ENCODE measurements around the gene PIK3CB. TPM values are rescaled to one million over a fixed set of nuclear protein-coding genes. Genes with fewer than 3 reads are reported as not detected.

PIK3CB gene
- total and polyA plus RNA-seq, 4 donors = 4.7 to 15.9 (median 11.1) TPM

DNA sequence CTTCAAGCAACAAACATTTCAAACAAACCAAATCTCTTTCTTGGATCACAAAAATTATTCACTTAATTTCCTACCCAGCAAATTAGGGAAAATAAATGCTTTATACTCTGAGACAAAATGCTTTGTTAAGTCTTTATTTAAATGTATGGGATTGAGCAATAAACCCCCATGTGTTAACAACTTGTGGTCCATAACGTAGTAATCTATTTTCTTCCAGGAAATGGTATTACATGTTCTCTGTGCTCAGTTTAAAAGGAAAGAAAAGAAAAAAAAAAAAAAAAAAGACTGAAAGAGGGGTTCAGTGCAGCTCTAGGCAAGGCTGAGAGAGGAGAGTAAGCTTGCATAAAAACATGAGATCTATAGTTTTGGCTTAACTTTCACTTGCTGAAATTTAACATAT, 102.3 kb downstream of the PIK3CB start:
- Histone ChIP-seq H3K27me3 (ENCODE audit: control insufficient read depth in 4 of 4, insufficient read depth in 4 of 4, low read length in 3 of 4) (no peaks in the 10 kb centered on the region), H3K9ac (ENCODE audit: low read depth in 1 of 2, low read length in 2 of 2) (no peak overlapping the region), H3K4me1 (ENCODE audit: control insufficient read depth in 4 of 4, insufficient read depth in 4 of 4, low read length in 3 of 4) (no peaks in the 10 kb centered on the region), H3K4me3 (ENCODE audit: low read depth in 1 of 3, low read length in 3 of 3) (no peak overlapping the region), H3K9me3 (ENCODE audit: control insufficient read depth in 4 of 4, low read length in 3 of 4) (no peaks in the 10 kb centered on the region), H3K27ac (ENCODE audit: low read depth in 1 of 2, low read length in 2 of 2) (no peak overlapping the region), H3K36me3 (ENCODE audit: control insufficient read depth in 4 of 4, insufficient read depth in 3 of 4, low read depth in 1 of 4, low read length in 3 of 4) (peaks cover 0 to 3% (median under 1%) of the 10 kb centered on the region in 4 donors)
- 78% methylated on average over 1 of the region's 1 CpG for WGBS
- DNase-seq (ENCODE audit: low spot score) = no peak
- TF ChIP-seq SP1 (IDR thresholded peaks at IDR 0.05) (no peak), GABPA (IDR thresholded peaks at IDR 0.05 in 1 of 2, conservative IDR thresholded peaks at IDR 0.05 in 1 of 2) (no peak), YY1 (IDR thresholded peaks at IDR 0.05) (no peak), RXRA (IDR thresholded peaks at IDR 0.05) (no peak), JUND (IDR thresholded peaks at IDR 0.05) (no peak), FOXA1 (IDR thresholded peaks at IDR 0.05) (no peak), HNF4G (IDR thresholded peaks at IDR 0.05) (no peak), EGR1 (IDR thresholded peaks at IDR 0.05; ENCODE audit: low read depth in 2 of 2) (no peak), FOXA2 (IDR thresholded peaks at IDR 0.05) (no peak), HNF4A (conservative IDR thresholded peaks at IDR 0.05) (no peak), RAD21 (IDR thresholded peaks at IDR 0.05) (no peak)
- TF ChIP-seq, protein P1, sequence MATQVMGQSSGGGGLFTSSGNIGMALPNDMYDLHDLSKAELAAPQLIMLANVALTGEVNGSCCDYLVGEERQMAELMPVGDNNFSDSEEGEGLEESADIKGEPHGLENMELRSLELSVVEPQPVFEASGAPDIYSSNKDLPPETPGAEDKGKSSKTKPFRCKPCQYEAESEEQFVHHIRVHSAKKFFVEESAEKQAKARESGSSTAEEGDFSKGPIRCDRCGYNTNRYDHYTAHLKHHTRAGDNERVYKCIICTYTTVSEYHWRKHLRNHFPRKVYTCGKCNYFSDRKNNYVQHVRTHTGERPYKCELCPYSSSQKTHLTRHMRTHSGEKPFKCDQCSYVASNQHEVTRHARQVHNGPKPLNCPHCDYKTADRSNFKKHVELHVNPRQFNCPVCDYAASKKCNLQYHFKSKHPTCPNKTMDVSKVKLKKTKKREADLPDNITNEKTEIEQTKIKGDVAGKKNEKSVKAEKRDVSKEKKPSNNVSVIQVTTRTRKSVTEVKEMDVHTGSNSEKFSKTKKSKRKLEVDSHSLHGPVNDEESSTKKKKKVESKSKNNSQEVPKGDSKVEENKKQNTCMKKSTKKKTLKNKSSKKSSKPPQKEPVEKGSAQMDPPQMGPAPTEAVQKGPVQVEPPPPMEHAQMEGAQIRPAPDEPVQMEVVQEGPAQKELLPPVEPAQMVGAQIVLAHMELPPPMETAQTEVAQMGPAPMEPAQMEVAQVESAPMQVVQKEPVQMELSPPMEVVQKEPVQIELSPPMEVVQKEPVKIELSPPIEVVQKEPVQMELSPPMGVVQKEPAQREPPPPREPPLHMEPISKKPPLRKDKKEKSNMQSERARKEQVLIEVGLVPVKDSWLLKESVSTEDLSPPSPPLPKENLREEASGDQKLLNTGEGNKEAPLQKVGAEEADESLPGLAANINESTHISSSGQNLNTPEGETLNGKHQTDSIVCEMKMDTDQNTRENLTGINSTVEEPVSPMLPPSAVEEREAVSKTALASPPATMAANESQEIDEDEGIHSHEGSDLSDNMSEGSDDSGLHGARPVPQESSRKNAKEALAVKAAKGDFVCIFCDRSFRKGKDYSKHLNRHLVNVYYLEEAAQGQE (IDR thresholded peaks at IDR 0.05) = no peak
- TF ChIP-seq, protein P2, sequence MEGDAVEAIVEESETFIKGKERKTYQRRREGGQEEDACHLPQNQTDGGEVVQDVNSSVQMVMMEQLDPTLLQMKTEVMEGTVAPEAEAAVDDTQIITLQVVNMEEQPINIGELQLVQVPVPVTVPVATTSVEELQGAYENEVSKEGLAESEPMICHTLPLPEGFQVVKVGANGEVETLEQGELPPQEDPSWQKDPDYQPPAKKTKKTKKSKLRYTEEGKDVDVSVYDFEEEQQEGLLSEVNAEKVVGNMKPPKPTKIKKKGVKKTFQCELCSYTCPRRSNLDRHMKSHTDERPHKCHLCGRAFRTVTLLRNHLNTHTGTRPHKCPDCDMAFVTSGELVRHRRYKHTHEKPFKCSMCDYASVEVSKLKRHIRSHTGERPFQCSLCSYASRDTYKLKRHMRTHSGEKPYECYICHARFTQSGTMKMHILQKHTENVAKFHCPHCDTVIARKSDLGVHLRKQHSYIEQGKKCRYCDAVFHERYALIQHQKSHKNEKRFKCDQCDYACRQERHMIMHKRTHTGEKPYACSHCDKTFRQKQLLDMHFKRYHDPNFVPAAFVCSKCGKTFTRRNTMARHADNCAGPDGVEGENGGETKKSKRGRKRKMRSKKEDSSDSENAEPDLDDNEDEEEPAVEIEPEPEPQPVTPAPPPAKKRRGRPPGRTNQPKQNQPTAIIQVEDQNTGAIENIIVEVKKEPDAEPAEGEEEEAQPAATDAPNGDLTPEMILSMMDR (IDR thresholded peaks at IDR 0.05; ENCODE audit: low read depth, low read length, missing input control) = no peak
- TF ChIP-seq, protein P3, sequence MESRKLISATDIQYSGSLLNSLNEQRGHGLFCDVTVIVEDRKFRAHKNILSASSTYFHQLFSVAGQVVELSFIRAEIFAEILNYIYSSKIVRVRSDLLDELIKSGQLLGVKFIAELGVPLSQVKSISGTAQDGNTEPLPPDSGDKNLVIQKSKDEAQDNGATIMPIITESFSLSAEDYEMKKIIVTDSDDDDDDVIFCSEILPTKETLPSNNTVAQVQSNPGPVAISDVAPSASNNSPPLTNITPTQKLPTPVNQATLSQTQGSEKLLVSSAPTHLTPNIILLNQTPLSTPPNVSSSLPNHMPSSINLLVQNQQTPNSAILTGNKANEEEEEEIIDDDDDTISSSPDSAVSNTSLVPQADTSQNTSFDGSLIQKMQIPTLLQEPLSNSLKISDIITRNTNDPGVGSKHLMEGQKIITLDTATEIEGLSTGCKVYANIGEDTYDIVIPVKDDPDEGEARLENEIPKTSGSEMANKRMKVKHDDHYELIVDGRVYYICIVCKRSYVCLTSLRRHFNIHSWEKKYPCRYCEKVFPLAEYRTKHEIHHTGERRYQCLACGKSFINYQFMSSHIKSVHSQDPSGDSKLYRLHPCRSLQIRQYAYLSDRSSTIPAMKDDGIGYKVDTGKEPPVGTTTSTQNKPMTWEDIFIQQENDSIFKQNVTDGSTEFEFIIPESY (IDR thresholded peaks at IDR 0.05) = no peak
- TF ChIP-seq, protein P4, sequence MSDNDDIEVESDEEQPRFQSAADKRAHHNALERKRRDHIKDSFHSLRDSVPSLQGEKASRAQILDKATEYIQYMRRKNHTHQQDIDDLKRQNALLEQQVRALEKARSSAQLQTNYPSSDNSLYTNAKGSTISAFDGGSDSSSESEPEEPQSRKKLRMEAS (IDR thresholded peaks at IDR 0.05) = no peak
- TF ChIP-seq, protein P5, sequence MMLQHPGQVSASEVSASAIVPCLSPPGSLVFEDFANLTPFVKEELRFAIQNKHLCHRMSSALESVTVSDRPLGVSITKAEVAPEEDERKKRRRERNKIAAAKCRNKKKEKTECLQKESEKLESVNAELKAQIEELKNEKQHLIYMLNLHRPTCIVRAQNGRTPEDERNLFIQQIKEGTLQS (IDR thresholded peaks at IDR 0.05) = no peak

Measured in liver (tissue), 9 donors.